GM19372 (cell line): ENCODE data around the gene SPTBN5.

ENCODE experiments used
- ATAC-seq: cut with Tn5 transposase; IDR thresholded peaks from one replicate; pipeline ENCODE4 v1.9.1; 2021; ENCODE audit warnings: mild to moderate bottlenecking, low read depth, moderate library complexity; ENCODE audit not compliant: unreplicated experiment

Gene SPTBN5

GRCh38 chr15:41869770-41870688 lies 23.8 kb downstream of the SPTBN5 start:
- no peak for ATAC-seq

- no peak for ATAC-seq
These were observed 25.5 kb downstream of the SPTBN5 start for GRCh38 chr15:41868321-41868720.

GRCh38 chr15:41866872-41867579 lies 26.8 kb downstream of the SPTBN5 start:
- no peak for ATAC-seq

- no peak for ATAC-seq
These were observed 27.6 kb downstream of the SPTBN5 start for GRCh38 chr15:41866263-41866703.

- ATAC-seq, result no peak
These were observed 28.3 kb downstream of the SPTBN5 start for GRCh38 chr15:41865490-41866055.

GRCh38 chr15:41862515-41863116 lies 31.2 kb downstream of the SPTBN5 start:
- no peak for ATAC-seq

GRCh38 chr15:41861736-41862356 lies 32.0 kb downstream of the SPTBN5 start:
- ATAC-seq, result no peak

GRCh38 chr15:41860049-41860828 lies 33.6 kb downstream of the SPTBN5 start:
- no peak for ATAC-seq

- no peak for ATAC-seq
These were observed 35.1 kb downstream of the SPTBN5 start for GRCh38 chr15:41858756-41859155.

- ATAC-seq, result no peak
These were observed 36.5 kb downstream of the SPTBN5 start for GRCh38 chr15:41857316-41857715.

GRCh38 chr15:41856716-41857115 lies 37.1 kb downstream of the SPTBN5 start:
- ATAC-seq, result no peak

GRCh38 chr15:41856262-41856661 lies 37.6 kb downstream of the SPTBN5 start:
- no peak for ATAC-seq

- ATAC-seq, result no peak
These were observed 38.4 kb downstream of the SPTBN5 start for GRCh38 chr15:41855261-41855961.

GRCh38 chr15:41854443-41854842 lies 39.4 kb downstream of the SPTBN5 start:
- ATAC-seq, result no peak

GRCh38 chr15:41853831-41854230 lies 40.0 kb downstream of the SPTBN5 start:
- ATAC-seq, result no peak

GRCh38 chr15:41852736-41853590 lies 40.9 kb downstream of the SPTBN5 start:
- ATAC-seq, result no peak

GRCh38 chr15:41851755-41852370 lies 42.0 kb downstream of the SPTBN5 start:
- no peak for ATAC-seq

- no peak for ATAC-seq
These were observed 42.7 kb downstream of the SPTBN5 start for GRCh38 chr15:41851167-41851523.
